ENCODE data around the gene BCOR. TPM values are rescaled to one million over a fixed set of nuclear protein-coding genes. Genes with fewer than 3 reads are reported as not detected.

BCOR gene
- 8.1 and 16.1 TPM in 2 replicates for total RNA-seq

GRCh38 chrX:40097504-40098263 lies at the start of gene BCOR:
Gene BCOR (minus strand): TSS chrX:40097958. CDS start chrX:40077929, 20,029 bp downstream.
- DNase-seq (ENCODE audit: low read depth in 2 of 2), result peak; percentile 67 to 76

GRCh38 chrX:40147126-40147952 lies 49.6 kb upstream of the BCOR start:
- DNase-seq (ENCODE audit: low read depth in 2 of 2), result no peak

GRCh38 chrX:40146262-40147125 lies 48.7 kb upstream of the BCOR start:
- peak; percentile 38 to 55 for DNase-seq (ENCODE audit: low read depth in 2 of 2)

GRCh38 chrX:40145923-40146261 lies 48.1 kb upstream of the BCOR start:
- peak in 1 of 2 donors; percentile 6 for DNase-seq (ENCODE audit: low read depth in 2 of 2)

- DNase-seq (ENCODE audit: low read depth in 2 of 2), result no peak
These were observed 47.5 kb upstream of the BCOR start for GRCh38 chrX:40145001-40145922.

- DNase-seq (ENCODE audit: low read depth in 2 of 2), result no peak
These were observed 46.8 kb upstream of the BCOR start for GRCh38 chrX:40144576-40144975.

- no peak for DNase-seq (ENCODE audit: low read depth in 2 of 2)
These were observed 46.2 kb upstream of the BCOR start for GRCh38 chrX:40143987-40144386.

- peak in 1 of 2 donors; percentile 80 for DNase-seq (ENCODE audit: low read depth in 2 of 2)
These were observed 45.2 kb upstream of the BCOR start for GRCh38 chrX:40143001-40143400.

- no peak for DNase-seq (ENCODE audit: low read depth in 2 of 2)
These were observed 44.7 kb upstream of the BCOR start for GRCh38 chrX:40142417-40142816.

- peak in 1 of 2 donors; percentile 36 for DNase-seq (ENCODE audit: low read depth in 2 of 2)
These were observed 43.1 kb upstream of the BCOR start for GRCh38 chrX:40140706-40141499.

GRCh38 chrX:40132751-40133150 lies 35.0 kb upstream of the BCOR start:
- peak; percentile 73 for DNase-seq (ENCODE audit: low read depth in 2 of 2)

- no peak for DNase-seq (ENCODE audit: low read depth in 2 of 2)
These were observed 34.0 kb upstream of the BCOR start for GRCh38 chrX:40131654-40132337.

- DNase-seq (ENCODE audit: low read depth in 2 of 2), result peak in 1 of 2 donors; percentile 67
These were observed 32.4 kb upstream of the BCOR start for GRCh38 chrX:40130207-40130606.

- DNase-seq (ENCODE audit: low read depth in 2 of 2), result peak in 1 of 2 donors; percentile 10
These were observed 29.3 kb upstream of the BCOR start for GRCh38 chrX:40127052-40127451.

- DNase-seq (ENCODE audit: low read depth in 2 of 2), result no peak
These were observed 24.7 kb upstream of the BCOR start for GRCh38 chrX:40122487-40122886.

- DNase-seq (ENCODE audit: low read depth in 2 of 2), result no peak
These were observed 23.9 kb upstream of the BCOR start for GRCh38 chrX:40121618-40122017.

- no peak for DNase-seq (ENCODE audit: low read depth in 2 of 2)
These were observed 23.3 kb upstream of the BCOR start for GRCh38 chrX:40120838-40121580.

- no peak for DNase-seq (ENCODE audit: low read depth in 2 of 2)
These were observed 20.0 kb upstream of the BCOR start for GRCh38 chrX:40117715-40118285.
